ENCODE data around the gene TMSB4X.

TMSB4X gene

GRCh38 chrX:12945494-12945893 lies 29.4 kb upstream of the TMSB4X start (continued):
- TF ChIP-seq PPARA (CRISPR knock-in tag; IDR thresholded peaks at IDR 0.05; ENCODE audit: borderline replicate concordance): no peak
- no peak for TF ChIP-seq ZC3H10 (CRISPR knock-in tag; IDR thresholded peaks at IDR 0.05)
- no peak for TF ChIP-seq SNAI2 (CRISPR knock-in tag; IDR thresholded peaks at IDR 0.05)

- ATAC-seq: no peak; the same call in 2 of the 3 replicates
- TF ChIP-seq ZNF565 (CRISPR knock-in tag; conservative IDR thresholded peaks at IDR 0.05; ENCODE audit: low read depth) (no peak), TCF4 (CRISPR knock-in tag; IDR thresholded peaks at IDR 0.05; ENCODE audit: borderline replicate concordance) (no peak), ARNTL (CRISPR knock-in tag; IDR thresholded peaks at IDR 0.05; ENCODE audit: borderline replicate concordance, low read depth) (no peak), ZNF8 (CRISPR knock-in tag; IDR thresholded peaks at IDR 0.05) (no peak), ISL1 (CRISPR knock-in tag; IDR thresholded peaks at IDR 0.05) (no peak)
- TF ChIP-seq, protein P1, sequence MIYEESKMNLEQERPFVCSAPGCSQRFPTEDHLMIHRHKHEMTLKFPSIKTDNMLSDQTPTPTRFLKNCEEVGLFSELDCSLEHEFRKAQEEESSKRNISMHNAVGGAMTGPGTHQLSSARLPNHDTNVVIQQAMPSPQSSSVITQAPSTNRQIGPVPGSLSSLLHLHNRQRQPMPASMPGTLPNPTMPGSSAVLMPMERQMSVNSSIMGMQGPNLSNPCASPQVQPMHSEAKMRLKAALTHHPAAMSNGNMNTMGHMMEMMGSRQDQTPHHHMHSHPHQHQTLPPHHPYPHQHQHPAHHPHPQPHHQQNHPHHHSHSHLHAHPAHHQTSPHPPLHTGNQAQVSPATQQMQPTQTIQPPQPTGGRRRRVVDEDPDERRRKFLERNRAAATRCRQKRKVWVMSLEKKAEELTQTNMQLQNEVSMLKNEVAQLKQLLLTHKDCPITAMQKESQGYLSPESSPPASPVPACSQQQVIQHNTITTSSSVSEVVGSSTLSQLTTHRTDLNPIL (CRISPR knock-in tag; IDR thresholded peaks at IDR 0.05; ENCODE audit: low read depth): no peak
These were observed 28.5 kb upstream of the TMSB4X start for GRCh38 chrX:12946406-12946805.

- TF ChIP-seq ZC3H10 (CRISPR knock-in tag; IDR thresholded peaks at IDR 0.05): peak; percentile 20; the same call in 1 of the 2 replicates
- no peak for TF ChIP-seq ZNF8 (CRISPR knock-in tag; IDR thresholded peaks at IDR 0.05)
- peak; percentile 81 for ATAC-seq
These were observed 27.9 kb upstream of the TMSB4X start for GRCh38 chrX:12946838-12947544.

- no peak for TF ChIP-seq ZNF565 (CRISPR knock-in tag; conservative IDR thresholded peaks at IDR 0.05; ENCODE audit: low read depth)
- no peak for TF ChIP-seq RARB (CRISPR knock-in tag; IDR thresholded peaks at IDR 0.05)
- no peak for TF ChIP-seq SNAI2 (CRISPR knock-in tag; IDR thresholded peaks at IDR 0.05)
- ATAC-seq: no peak
These were observed 27.2 kb upstream of the TMSB4X start for GRCh38 chrX:12947545-12948235.

- no peak for ATAC-seq
- TF ChIP-seq PATZ1 (CRISPR knock-in tag; IDR thresholded peaks at IDR 0.05; ENCODE audit: borderline replicate concordance) (no peak), ESRRG (CRISPR knock-in tag; IDR thresholded peaks at IDR 0.05) (no peak), ZC3H10 (CRISPR knock-in tag; IDR thresholded peaks at IDR 0.05) (no peak), BACH2 (CRISPR knock-in tag; IDR thresholded peaks at IDR 0.05; ENCODE audit: borderline replicate concordance) (no peak)
These were observed 26.4 kb upstream of the TMSB4X start for GRCh38 chrX:12948495-12948894.

DNA sequence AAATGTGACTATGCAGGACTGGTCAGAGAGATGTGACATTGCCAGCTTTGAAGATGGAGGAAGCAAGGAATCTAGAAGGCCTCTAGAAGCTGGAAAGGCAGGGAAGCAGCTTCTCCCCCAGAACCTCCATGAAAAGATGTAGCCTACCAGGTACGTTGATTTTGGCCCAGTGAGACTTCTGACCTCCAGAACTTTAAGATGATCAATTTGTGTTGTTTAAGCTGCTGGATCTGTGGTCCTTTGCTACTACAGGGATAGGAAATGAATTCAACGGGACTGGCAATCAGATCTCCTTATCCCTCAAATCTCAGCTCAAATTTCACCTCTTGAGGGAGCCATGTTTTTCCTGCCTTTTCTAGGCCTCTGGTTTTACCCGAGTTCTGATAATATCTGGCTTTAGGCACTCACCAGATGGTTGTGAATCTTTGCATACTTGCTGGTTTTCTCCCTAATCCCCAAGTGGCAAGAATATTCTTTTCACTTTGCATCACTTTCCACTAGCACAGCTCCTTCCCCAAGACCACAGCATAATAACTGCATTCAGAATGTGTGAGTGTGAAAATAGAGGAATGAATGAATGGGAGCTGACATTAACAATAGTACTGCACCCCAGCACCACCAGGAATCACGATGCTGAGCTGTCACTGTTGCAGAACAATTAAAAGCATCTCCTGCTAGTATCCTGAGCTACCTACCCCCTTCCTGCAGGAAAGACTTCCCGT lies 25.5 kb upstream of the TMSB4X start:
- ATAC-seq: peak; percentile 8
- TF ChIP-seq ZNF8 (CRISPR knock-in tag; IDR thresholded peaks at IDR 0.05): no peak
- TF ChIP-seq OSR1 (CRISPR knock-in tag; IDR thresholded peaks at IDR 0.05): no peak
- TF ChIP-seq TCF4 (CRISPR knock-in tag; IDR thresholded peaks at IDR 0.05; ENCODE audit: borderline replicate concordance): no peak
- no peak for TF ChIP-seq ZNF70 (CRISPR knock-in tag; IDR thresholded peaks at IDR 0.05)
- TF ChIP-seq PATZ1 (CRISPR knock-in tag; IDR thresholded peaks at IDR 0.05; ENCODE audit: borderline replicate concordance): no peak
- no peak for TF ChIP-seq PPARA (CRISPR knock-in tag; IDR thresholded peaks at IDR 0.05; ENCODE audit: borderline replicate concordance)
- no peak for TF ChIP-seq TOX (CRISPR knock-in tag; IDR thresholded peaks at IDR 0.05; ENCODE audit: borderline replicate concordance)
- no peak for TF ChIP-seq CSDC2 (CRISPR knock-in tag; IDR thresholded peaks at IDR 0.05)
- no peak for TF ChIP-seq ZFP30 (CRISPR knock-in tag; IDR thresholded peaks at IDR 0.05)
- TF ChIP-seq GLIS3 (CRISPR knock-in tag; IDR thresholded peaks at IDR 0.05): no peak
- TF ChIP-seq, protein P2, sequence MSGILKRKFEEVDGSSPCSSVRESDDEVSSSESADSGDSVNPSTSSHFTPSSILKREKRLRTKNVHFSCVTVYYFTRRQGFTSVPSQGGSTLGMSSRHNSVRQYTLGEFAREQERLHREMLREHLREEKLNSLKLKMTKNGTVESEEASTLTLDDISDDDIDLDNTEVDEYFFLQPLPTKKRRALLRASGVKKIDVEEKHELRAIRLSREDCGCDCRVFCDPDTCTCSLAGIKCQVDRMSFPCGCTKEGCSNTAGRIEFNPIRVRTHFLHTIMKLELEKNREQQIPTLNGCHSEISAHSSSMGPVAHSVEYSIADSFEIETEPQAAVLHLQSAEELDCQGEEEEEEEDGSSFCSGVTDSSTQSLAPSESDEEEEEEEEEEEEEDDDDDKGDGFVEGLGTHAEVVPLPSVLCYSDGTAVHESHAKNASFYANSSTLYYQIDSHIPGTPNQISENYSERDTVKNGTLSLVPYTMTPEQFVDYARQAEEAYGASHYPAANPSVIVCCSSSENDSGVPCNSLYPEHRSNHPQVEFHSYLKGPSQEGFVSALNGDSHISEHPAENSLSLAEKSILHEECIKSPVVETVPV (CRISPR knock-in tag; IDR thresholded peaks at IDR 0.05): no peak
- no peak for TF ChIP-seq ZFP3 (CRISPR knock-in tag; IDR thresholded peaks at IDR 0.05)
- TF ChIP-seq, protein P1 (CRISPR knock-in tag; IDR thresholded peaks at IDR 0.05; ENCODE audit: low read depth): no peak
- no peak for TF ChIP-seq RARB (CRISPR knock-in tag; IDR thresholded peaks at IDR 0.05)
